HG03196 (cell line): ENCODE measurements around the gene SLC7A9.
"Not testable (repeated sequence)": the region's sequence is repeated elsewhere in the genome, so short reads cannot be mapped to it uniquely, and the experiment has no call there.

Experiments
- ATAC-seq: cut with Tn5 transposase; IDR thresholded peaks from one replicate; pipeline ENCODE4 v1.9.1; 2021; ENCODE audit not compliant: unreplicated experiment

SLC7A9 gene

GRCh38 chr19:32864318-32865007, 5.1 kb downstream of the SLC7A9 start:
- ATAC-seq = no peak

- no peak for ATAC-seq
Measured at GRCh38 chr19:32863841-32864240, 5.7 kb downstream of the SLC7A9 start.

DNA sequence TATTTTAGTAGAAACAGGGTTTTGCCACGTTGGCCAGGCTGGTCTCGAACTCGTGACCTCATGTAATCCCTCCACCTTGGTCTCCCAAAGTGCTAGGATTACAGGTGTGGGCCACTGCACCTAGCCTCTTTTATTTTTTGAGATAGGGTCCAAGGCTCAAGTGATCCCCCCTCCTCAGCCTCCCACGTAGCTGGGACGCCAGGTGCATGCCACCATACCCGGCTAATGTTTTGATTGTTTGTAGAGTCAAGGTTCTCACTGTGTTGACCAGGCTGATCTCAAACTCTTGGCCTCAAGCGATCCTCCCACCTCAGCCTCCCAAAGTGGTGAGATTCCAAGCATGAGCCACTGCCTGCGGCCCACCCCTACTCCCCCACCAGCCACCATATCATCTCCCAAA, 6.3 kb downstream of the SLC7A9 start:
- no peak for ATAC-seq

DNA sequence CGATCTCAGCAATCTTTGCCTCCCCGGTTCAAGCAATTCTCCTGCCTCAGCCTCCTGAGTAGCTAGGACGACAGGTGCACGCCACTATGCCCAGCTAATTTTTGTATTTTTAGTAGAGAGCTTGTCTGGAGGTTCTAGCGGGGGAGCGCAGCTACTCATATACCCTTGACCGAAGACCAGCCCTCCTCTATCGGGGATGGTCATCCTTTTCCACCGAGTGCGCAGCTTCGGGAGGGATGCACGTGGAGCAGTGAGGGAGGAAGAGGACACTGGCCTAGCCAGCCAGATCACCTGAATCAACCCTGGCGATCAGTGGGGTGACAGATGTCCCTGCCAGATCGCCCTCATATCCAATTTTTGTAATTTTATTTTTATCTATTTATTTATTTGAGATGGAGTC, 6.8 kb downstream of the SLC7A9 start:
- no peak for ATAC-seq

DNA sequence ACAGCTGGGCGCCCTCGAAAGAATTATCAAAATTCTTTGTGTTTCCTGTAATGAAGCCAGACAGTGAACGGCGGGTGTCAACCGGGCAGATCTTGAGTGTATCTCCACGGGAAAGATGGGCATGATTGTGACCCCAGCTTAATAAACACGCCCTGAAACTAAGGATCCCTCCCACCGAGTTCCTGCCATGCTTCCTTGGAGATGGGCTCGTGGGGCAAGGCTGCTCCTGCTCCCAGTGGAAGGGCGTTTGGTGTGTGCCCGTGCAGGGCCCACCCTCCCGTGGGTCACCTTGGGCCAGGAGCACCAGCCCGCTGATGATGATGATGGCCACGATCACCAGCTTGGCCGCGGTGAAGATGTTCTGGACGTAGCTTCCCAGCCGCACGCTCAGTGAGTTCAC, 7.4 kb downstream of the SLC7A9 start:
- no peak for ATAC-seq

GRCh38 chr19:32861596-32861995, 8.0 kb downstream of the SLC7A9 start:
- ATAC-seq = no peak

DNA sequence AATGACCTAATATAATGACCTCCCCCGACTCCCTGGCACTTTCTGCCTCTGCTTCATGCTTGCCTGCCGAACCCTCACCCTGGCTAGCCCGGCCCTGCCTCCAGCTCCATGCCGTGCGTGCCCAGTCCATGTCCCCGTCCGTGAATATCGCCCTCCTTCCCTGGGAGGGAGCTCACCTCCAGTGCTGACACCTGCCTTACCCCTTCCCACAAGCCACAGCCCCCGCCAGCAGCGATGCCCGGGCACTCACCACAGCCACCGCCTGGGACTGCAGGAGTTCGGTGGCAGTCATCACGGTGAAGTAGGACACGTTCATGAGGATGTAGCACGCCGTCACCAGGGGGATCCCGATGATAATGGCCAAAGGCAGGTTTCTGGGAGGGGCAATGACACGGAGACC, 10.0 kb downstream of the SLC7A9 start:
- no peak for ATAC-seq

GRCh38 chr19:32858559-32858958, 11.0 kb downstream of the SLC7A9 start:
- no peak for ATAC-seq

DNA sequence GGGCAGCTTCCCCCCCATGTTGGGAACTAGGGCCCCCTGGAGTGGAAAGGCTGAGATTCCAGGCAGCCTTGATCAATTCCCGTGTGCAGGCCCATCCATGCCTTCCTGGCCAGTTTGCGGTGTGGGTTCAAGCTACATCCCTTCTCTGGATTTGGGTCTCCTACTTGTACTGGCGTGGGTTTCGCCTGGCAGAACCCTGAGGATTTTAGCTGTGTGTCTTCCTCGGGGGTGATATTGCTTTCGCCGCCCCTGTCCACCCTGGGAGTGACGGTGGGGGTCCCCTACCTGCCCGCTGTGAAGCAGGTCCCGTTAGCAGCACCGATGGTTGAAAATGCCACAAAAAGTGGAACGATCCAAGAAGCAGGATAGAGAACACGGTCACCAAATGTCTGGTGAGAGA, 11.4 kb downstream of the SLC7A9 start:
- ATAC-seq = no peak

GRCh38 chr19:32857584-32857983, 12.0 kb downstream of the SLC7A9 start:
- ATAC-seq = no peak

DNA sequence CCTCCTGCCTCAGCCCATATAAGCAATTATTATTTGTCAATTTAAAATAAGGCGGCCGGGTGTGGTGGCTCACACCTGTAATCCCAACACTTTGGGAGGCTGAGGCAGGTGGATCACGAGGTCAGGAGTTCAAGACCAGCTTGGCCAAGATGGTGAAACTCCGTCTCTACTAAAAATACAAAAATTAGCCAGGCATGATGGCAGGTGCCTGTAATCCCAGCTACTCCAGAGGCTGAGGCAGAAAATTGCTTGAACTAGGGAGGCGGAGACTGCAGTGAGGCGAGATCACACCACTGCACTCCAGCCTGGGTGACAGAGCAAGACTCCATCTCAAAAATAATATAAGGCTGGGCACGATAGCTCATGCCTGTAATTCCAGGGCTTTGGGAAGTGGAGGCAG, 12.7 kb downstream of the SLC7A9 start:
- ATAC-seq = not testable (repeated sequence)

DNA sequence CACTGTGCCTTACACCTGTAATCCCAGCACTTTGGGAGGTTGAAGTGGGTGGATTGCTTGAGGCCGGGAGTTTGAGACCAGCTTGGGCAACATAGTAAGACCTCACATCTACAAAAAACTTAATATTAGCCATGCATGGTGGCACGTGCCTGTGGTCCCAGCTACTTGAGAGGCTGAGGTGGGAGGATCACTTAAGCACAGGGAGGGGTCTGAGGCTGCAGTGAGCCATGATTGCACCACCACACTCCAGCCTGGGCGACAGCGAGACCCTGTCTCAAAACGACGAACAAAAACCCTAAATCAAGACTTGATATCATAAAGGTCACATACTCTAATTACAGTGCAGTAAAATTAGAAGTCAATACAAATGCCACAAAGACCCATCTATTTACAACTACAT, 17.4 kb downstream of the SLC7A9 start:
- no peak for ATAC-seq

DNA sequence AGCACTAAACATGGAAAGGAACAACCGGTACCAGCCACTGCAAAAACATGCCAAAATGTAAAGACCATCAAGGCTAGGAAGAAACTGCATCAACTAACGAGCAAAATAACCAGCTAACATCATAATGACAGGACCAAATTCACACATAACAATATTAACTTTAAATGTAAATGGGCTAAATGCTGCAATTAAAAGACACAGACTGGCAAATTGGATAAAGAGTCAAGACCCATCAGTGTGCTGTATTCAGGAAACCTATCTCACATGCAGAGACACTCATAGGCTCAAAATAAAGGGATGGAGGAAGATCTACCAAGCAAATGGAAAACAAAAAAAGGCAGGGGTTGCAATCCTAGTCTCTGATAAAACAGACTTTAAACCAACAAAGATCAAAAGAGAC, 21.5 kb downstream of the SLC7A9 start:
- ATAC-seq = not testable (repeated sequence)

DNA sequence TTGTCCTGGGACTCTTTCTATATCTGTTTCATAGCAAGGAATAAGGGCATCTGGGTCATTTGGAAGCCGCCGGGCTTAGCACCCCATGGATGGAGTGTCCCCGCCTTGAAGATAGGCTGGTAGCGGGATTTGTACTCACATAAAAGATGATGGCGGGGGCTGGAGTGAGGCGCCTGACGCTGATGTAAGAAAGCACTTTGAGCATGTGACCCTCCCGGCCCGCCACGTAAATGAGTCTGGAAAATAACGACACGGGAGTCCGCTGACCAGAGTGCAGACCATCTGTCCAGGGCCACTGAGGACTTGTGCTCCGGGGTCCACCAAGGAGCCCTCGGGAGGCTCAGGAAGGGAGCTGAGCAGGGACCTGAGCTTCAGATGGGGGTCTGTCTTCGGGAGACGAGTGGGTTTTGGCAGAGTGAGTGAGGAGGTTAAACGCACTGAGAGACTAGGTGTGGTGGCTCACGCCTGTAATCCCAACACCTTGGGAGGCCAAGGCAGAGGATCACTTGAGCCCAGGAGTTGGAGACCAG, 25.8 kb downstream of the SLC7A9 start:
- ATAC-seq = no peak

DNA sequence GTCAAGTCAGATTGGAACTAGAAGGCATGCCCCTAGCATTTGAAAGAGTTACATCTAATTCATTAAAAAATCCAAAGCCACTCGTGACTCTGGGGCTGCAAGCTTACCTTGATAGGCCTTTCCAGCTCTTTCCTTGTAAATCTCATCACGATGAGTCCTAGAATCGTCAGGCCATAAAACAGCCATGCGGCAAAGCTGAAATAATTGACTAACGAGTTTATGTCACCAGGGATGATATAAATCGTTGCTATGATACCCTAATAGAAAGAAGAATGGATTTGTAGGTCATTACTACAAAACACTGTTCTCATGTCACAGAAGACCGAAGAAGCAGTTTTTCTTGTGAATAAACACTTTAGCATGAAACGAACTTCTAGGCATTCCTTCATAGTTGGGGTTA, 27.5 kb downstream of the SLC7A9 start:
- ATAC-seq = no peak

DNA sequence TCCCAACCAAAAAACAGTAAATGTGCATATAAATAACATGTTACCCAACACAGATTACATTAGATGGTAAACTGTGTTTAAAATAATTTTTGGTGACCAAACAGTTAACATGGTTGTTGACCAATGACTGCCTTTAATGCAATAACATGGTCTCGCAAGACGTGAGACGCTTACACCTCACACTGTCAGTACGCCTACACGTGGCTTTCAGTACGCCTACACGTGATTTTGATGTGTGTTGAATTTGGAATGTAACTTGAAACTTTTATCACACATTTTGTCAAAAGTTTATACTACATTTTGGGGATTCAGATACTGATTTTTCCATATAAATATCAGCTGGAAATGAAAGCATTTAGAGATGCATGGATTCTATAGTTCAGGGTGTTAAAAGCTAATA, 32.0 kb downstream of the SLC7A9 start:
- ATAC-seq = no peak

DNA sequence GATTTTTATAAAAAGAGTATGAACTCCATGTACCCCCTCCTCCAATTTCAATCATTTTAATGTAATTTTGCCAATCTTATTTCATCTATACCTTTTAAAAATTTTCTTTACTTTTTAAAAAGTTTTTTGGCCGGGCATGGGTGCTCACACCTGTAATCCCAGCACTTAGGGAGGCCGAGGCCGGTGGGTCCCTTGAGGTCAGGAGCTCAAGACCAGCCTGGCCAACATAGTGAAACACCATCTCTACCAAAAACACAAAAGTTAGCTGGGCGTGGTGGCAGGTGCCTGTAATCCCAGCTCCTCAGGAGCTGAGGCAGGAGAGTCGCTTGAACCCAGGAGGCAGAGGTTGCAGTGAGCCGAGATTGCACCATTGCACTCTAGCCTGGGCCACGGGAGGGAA, 36.2 kb downstream of the SLC7A9 start:
- not testable (repeated sequence) for ATAC-seq

- not testable (repeated sequence) for ATAC-seq
Measured at GRCh38 chr19:32832825-32833224, 36.7 kb downstream of the SLC7A9 start.

DNA sequence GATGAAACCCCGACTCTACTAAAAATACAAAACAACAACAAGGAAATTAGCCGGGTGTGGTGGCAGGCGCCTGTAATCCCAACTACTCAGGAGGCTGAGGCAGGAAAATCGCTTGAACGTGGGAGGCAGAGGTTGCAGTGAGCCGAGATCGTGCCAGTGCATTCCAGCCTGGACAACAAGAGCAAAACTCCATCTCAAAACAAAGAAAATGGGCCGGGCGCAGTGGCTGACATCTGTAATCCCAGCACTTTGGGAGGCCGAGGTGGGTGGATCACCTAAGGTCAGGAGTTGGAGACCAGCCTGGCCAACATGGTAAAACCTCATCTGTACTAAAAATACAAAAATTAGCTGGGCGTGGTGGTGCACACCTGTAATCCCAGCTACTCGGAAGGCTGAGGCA, 37.5 kb downstream of the SLC7A9 start:
- ATAC-seq = not testable (repeated sequence)

DNA sequence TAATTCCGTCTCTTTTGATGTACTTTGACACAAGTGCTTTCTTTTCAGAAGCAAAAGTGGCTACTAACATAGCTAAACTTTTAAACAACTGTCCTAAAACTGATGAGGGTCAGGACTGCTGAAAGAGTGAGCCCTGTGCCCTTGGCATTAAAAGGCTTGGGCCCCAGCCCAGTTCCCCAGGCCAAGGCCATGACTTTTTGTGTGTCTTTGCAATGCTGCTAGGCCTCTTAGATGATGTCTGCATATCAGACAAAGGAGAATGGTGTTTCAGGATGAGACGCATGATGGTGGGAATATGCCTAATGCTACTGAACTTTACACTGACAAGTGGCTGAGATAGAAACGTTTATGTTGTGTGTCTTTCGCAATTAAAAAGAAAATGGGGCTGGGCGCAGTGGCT, 38.0 kb downstream of the SLC7A9 start:
- no peak for ATAC-seq

DNA sequence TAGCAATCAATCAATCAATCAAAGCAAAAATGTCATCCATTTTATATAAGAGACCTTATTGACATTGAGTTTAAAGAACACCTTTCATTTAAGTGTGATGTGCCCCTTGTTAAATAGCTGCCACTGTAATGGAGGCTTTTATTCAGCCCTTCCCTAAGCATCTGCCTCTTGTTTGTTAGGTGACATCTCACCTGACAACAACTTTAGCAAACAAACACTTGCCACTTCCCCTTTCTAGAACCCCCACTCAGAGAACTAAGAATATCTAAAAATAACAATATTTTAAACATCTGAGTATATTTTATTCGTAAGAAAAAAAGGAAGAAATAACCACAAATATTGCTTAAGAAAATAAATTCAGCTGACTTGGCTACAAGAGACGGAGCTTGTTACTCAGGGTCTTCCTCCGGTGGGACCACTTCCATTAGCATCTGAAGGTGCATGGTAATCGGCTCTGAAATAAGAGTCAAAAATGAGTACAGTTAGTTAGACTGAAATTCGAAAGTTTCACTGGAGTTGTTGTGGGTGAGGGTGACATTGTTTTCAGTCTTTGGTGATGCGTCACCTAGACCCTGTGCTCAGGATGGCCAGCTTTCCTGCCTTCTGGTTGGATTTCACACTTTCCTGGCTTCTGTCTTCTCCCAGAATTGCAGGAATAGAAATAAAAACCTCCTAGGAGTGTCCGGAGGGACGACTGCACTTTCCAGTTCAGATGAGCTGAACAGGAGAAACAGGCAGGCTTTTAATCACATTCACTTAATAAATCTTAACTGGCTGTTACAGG, 39.1 kb downstream of the SLC7A9 start:
- ATAC-seq = no peak

DNA sequence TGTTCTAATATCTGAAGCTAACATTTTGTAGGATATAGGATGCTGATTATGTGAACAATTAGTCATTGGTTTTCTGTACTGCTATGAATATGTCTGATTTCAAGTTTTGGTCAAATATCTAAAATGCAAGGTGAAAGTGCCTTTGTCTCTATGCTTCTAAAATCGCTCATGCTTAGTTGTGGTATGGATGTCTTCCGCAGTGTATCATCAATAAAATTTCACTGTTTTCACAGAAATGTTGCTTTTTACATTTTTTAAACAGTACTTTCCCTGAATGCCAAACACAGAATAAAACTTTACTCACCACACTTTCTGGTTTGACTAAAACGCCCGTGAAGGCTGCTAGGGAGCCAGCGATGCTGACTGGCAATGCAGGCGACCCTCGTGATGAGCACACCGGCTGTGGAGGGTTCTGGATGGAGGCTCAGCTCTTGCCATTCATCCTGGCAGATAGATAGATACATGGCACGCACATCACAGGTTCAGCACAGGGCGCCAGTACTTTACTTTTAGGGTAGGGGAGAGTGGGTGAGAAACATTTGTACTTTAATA, 40.1 kb downstream of the SLC7A9 start:
- no peak for ATAC-seq
